HG03280 (cell line): ENCODE data around the gene CFAP410.

Experiments
- ATAC-seq: cut with Tn5 transposase; IDR thresholded peaks from one replicate; pipeline ENCODE4 v1.9.1; 2021; ENCODE audit warnings: mild to moderate bottlenecking, moderate library complexity; ENCODE audit not compliant: unreplicated experiment

CFAP410 gene

GRCh38 chr21:44338971-44339910, at the start of gene CFAP410:
Gene CFAP410 (minus strand): TSS chr21:44339390. CDS start chr21:44339194, 196 bp downstream.
- ATAC-seq = peak; percentile 92

GRCh38 chr21:44384968-44385367, 45.8 kb upstream of the CFAP410 start:
- ATAC-seq = no peak

GRCh38 chr21:44383216-44383615, 44.0 kb upstream of the CFAP410 start:
- ATAC-seq = no peak

- ATAC-seq = no peak
Observed at GRCh38 chr21:44382536-44382935, 43.3 kb upstream of the CFAP410 start.

GRCh38 chr21:44381874-44382273, 42.7 kb upstream of the CFAP410 start:
- ATAC-seq = no peak

- ATAC-seq = no peak
Observed at GRCh38 chr21:44380876-44381275, 41.7 kb upstream of the CFAP410 start.

- no peak for ATAC-seq
Observed at GRCh38 chr21:44379991-44380865, 41.0 kb upstream of the CFAP410 start.

- ATAC-seq = no peak
Observed at GRCh38 chr21:44379515-44379848, 40.3 kb upstream of the CFAP410 start.

- no peak for ATAC-seq
Observed at GRCh38 chr21:44378646-44379514, 39.7 kb upstream of the CFAP410 start.

- ATAC-seq = no peak
Observed at GRCh38 chr21:44377922-44378645, 38.9 kb upstream of the CFAP410 start.

- ATAC-seq = no peak
Observed at GRCh38 chr21:44377201-44377921, 38.2 kb upstream of the CFAP410 start.

- ATAC-seq = no peak
Observed at GRCh38 chr21:44376606-44377005, 37.4 kb upstream of the CFAP410 start.

GRCh38 chr21:44375761-44376241, 36.6 kb upstream of the CFAP410 start:
- ATAC-seq = no peak

GRCh38 chr21:44375281-44375651, 36.1 kb upstream of the CFAP410 start:
- ATAC-seq = no peak

- no peak for ATAC-seq
Observed at GRCh38 chr21:44374601-44375280, 35.6 kb upstream of the CFAP410 start.

- no peak for ATAC-seq
Observed at GRCh38 chr21:44372616-44373015, 33.4 kb upstream of the CFAP410 start.

- ATAC-seq = no peak
Observed at GRCh38 chr21:44371596-44371995, 32.4 kb upstream of the CFAP410 start.

- no peak for ATAC-seq
Observed at GRCh38 chr21:44370786-44371410, 31.7 kb upstream of the CFAP410 start.
